Panc1 (cell line): Measurements from ENCODE around the gene KCNIP3. TPM values are rescaled to one million over a fixed set of nuclear protein-coding genes. Genes with fewer than 3 reads are reported as not detected.

ENCODE experiments used
- ATAC-seq: fragments of 200-7000 bp; cut with Tn5 transposase; 2 replicates; pipeline ENCODE4 v1.9.1; 2020; ENCODE audit warnings: mild to moderate bottlenecking, moderate library complexity
- BruUV-seq: library from RNA; stranded (reverse); fragments of 400-500 nt; replicated peaks from 2 replicates; lab custom pipeline; 2021; lab: Mats Ljungman, UMichigan
- CTCF ChIA-PET: fragments of 300-600 bp; sonication (Branson Sonifier 250); formaldehyde crosslinking; loops from one replicate; lab custom pipeline; 2022; ENCODE audit warnings: antibody characterized with exemption; lab: Charles Lee
- POLR2A ChIA-PET: fragments of 300-600 bp; sonication (Branson Sonifier 250); formaldehyde crosslinking; loops from one replicate; lab custom pipeline; 2022; ENCODE audit warnings: antibody characterized with exemption; lab: Charles Lee
- DNase-seq: peaks from one replicate; pipeline ENCODE4 v3.0.0-alpha.2; 2010; ENCODE audit warnings: low read depth, low spot score
- H3K27ac ChIP-seq: 2 replicates; pipeline ENCODE4 v1.5.1; 2011; ENCODE audit warnings: mild to moderate bottlenecking, low read length, inconsistent platforms
- H3K27me3 ChIP-seq: fragments of 200-500 bp; sonication (Bioruptor generic); 2 replicates; pipeline ENCODE4 v1.6.0; 2014; ENCODE audit warnings: low read length, inconsistent platforms; ENCODE audit not compliant: control insufficient read depth, insufficient read depth
- H3K36me3 ChIP-seq: fragments of 200-500 bp; sonication (Bioruptor generic); 2 replicates; pipeline ENCODE4 v1.5.1; 2014; ENCODE audit warnings: inconsistent platforms, mild to moderate bottlenecking, low read length, moderate library complexity; ENCODE audit not compliant: control insufficient read depth, insufficient read depth
- H3K4me1 ChIP-seq: 2 replicates; pipeline ENCODE4 v1.5.1; 2011; ENCODE audit warnings: inconsistent platforms, mild to moderate bottlenecking, low read length, moderate library complexity; ENCODE audit not compliant: control insufficient read depth, insufficient read depth
- H3K4me3 ChIP-seq, 2 experiments: 2 replicates each; pipeline ENCODE4 v1.5.1; 2011 to 2012; ENCODE audit warnings: low read depth in 2 of 2, low read length in 2 of 2, mild to moderate bottlenecking in 2 of 2, inconsistent platforms in 1 of 2, moderate library complexity in 1 of 2
- H3K9me3 ChIP-seq: fragments of 200-500 bp; sonication (Bioruptor generic); 2 replicates; pipeline ENCODE4 v1.5.1; 2014; ENCODE audit warnings: low read depth, mild to moderate bottlenecking, inconsistent platforms, low read length, moderate library complexity; ENCODE audit not compliant: control insufficient read depth, insufficient read depth
- POLR2AphosphoS5 ChIP-seq: IDR thresholded peaks from 2 replicates; pipeline ENCODE4 v1.6.1; 2012; ENCODE audit warnings: mild to moderate bottlenecking, low read depth, low read length, moderate library complexity
- SIN3A ChIP-seq: IDR thresholded peaks from 2 replicates; pipeline ENCODE4 v1.6.1; 2012; ENCODE audit warnings: low read depth, mild to moderate bottlenecking, low read length, moderate library complexity, borderline replicate concordance; ENCODE audit not compliant: insufficient read depth
- TCF7L2 ChIP-seq: IDR thresholded peaks from 2 replicates; pipeline ENCODE4 v1.6.1; 2011; ENCODE audit warnings: mild to moderate bottlenecking, low read depth, low read length, inconsistent platforms
- in situ Hi-C: cut with HindIII; loops from 2 replicates; pipeline ENCODE4 v1.10.0; 2016; ENCODE audit warnings: low sequenced_read_pairs, low pct_unique_long_range_greater_than_20kb
- intact Hi-C: fragments of 100-400 bp; cut with micrococcal nuclease; formaldehyde crosslinking; loops from one replicate; pipeline ENCODE4 v1.10.0; 2022; ENCODE audit not compliant: unreplicated experiment
- total RNA-seq: library from RNA; stranded (reverse); gene quantifications from one replicate; pipeline ENCODE4 v1.2.1, GENCODE V29; 2021; ENCODE audit not compliant: unreplicated experiment
- TF ChIP-seq, protein P1 (sequence below), 2 experiments: IDR thresholded peaks; 2 replicates each; pipeline ENCODE4 v1.6.1; 2011 to 2012; ENCODE audit warnings: low read depth in 2 of 2, control low read depth in 1 of 2, low read length in 1 of 2, mild to moderate bottlenecking in 1 of 2, moderate library complexity in 1 of 2; ENCODE audit not compliant: insufficient read depth in 1 of 2
- TF ChIP-seq, protein P2 (sequence below): fragments of 450-650 bp; IDR thresholded peaks from 2 replicates; pipeline ENCODE4 v1.5.1; 2017; ENCODE audit warnings: mild to moderate bottlenecking

The KCNIP3 gene
- total RNA-seq, 1 experiment from 2014 or later, result 17.5 TPM

DNA sequence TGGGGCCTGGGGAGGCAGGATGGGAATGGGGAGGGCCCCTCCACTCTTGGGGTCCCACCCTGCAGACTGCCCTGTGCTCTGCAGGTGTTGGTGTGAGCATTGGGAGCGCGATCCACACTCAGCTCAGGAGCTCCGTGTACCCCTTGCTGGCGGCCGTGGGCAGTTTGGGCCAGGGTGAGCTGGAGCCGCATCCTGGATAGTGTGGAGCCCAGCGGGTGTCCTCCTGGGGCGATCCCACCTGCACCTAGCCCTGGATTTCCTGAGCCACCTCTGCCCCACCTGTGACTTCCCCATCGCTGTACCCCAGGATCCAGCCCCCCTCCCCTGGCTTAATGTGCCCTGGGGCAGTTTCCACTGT lies 20.3 kb upstream of the KCNIP3 start:
- intact Hi-C loops, result no loop called here
- ChIA-PET CTCF (no interaction called here), POLR2A (no interaction called here)
- no peaks in the 10 kb centered on the region for H3K4me1 ChIP-seq
- ATAC-seq (no peak), DNase-seq (no peak)
- H3K36me3 ChIP-seq, result no peaks in the 10 kb centered on the region
- no peaks in the 10 kb centered on the region for H3K9me3 ChIP-seq
- no TSS peak for BruUV-seq
- H3K27me3 ChIP-seq, result no peaks in the 10 kb centered on the region
- in situ Hi-C loops, result no loop called here
- H3K27ac ChIP-seq, result no peak overlapping the region
- TF ChIP-seq POLR2AphosphoS5 (no peak), TCF7L2 (no peak), SIN3A (no peak)
- no peak overlapping the region for H3K4me3 ChIP-seq

DNA sequence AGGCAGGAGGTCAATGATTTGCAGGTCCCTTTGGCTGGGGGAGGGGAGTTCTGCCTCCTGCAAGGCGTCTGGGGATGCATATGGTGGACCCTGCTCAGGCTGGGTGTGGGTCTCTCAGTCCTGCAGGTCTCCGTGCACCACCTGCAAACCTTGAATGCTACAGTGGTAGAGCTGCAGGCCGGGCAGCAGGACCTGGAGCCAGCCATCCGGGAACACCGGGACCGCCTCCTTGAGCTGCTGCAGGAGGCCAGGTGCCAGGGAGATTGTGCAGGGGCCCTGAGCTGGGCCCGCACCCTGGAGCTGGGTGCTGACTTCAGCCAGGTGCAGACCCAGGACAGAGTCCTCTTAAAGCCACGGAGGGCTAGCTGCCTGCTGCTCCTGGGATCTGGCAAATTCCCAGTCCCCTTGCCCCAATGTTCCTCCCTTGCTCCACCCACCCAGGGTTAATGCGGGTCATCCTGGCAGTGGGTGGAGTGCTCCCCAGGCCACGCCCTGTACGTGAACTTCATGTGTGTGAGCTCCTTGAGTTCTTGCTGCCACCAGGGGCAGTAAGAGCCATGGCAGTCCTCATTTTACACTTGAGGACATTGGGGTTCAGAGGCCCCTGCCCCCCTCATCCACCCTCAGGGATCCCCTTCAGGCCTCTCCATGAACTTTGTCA lies 19.8 kb upstream of the KCNIP3 start:
- ATAC-seq (0 out of 2 replicates have a peak, but pooled peaks have one; percentile 42), DNase-seq (no peak)
- TF ChIP-seq TCF7L2 (no peak), SIN3A (no peak), POLR2AphosphoS5 (no peak)
- TF ChIP-seq, protein P1, sequence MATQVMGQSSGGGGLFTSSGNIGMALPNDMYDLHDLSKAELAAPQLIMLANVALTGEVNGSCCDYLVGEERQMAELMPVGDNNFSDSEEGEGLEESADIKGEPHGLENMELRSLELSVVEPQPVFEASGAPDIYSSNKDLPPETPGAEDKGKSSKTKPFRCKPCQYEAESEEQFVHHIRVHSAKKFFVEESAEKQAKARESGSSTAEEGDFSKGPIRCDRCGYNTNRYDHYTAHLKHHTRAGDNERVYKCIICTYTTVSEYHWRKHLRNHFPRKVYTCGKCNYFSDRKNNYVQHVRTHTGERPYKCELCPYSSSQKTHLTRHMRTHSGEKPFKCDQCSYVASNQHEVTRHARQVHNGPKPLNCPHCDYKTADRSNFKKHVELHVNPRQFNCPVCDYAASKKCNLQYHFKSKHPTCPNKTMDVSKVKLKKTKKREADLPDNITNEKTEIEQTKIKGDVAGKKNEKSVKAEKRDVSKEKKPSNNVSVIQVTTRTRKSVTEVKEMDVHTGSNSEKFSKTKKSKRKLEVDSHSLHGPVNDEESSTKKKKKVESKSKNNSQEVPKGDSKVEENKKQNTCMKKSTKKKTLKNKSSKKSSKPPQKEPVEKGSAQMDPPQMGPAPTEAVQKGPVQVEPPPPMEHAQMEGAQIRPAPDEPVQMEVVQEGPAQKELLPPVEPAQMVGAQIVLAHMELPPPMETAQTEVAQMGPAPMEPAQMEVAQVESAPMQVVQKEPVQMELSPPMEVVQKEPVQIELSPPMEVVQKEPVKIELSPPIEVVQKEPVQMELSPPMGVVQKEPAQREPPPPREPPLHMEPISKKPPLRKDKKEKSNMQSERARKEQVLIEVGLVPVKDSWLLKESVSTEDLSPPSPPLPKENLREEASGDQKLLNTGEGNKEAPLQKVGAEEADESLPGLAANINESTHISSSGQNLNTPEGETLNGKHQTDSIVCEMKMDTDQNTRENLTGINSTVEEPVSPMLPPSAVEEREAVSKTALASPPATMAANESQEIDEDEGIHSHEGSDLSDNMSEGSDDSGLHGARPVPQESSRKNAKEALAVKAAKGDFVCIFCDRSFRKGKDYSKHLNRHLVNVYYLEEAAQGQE (IDR thresholded peaks at IDR 0.05; ENCODE audit: insufficient read depth in 1 of 2, low read depth in 2 of 2, low read length in 1 of 2), result no peak
- TF ChIP-seq, protein P2, sequence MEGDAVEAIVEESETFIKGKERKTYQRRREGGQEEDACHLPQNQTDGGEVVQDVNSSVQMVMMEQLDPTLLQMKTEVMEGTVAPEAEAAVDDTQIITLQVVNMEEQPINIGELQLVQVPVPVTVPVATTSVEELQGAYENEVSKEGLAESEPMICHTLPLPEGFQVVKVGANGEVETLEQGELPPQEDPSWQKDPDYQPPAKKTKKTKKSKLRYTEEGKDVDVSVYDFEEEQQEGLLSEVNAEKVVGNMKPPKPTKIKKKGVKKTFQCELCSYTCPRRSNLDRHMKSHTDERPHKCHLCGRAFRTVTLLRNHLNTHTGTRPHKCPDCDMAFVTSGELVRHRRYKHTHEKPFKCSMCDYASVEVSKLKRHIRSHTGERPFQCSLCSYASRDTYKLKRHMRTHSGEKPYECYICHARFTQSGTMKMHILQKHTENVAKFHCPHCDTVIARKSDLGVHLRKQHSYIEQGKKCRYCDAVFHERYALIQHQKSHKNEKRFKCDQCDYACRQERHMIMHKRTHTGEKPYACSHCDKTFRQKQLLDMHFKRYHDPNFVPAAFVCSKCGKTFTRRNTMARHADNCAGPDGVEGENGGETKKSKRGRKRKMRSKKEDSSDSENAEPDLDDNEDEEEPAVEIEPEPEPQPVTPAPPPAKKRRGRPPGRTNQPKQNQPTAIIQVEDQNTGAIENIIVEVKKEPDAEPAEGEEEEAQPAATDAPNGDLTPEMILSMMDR, result no peak
- intact Hi-C loops (no loop called here), in situ Hi-C loops (no loop called here)
- no peaks in the 10 kb centered on the region for H3K27me3 ChIP-seq
- no peaks in the 10 kb centered on the region for H3K9me3 ChIP-seq
- no TSS peak for BruUV-seq
- no peaks in the 10 kb centered on the region for H3K4me1 ChIP-seq
- ChIA-PET CTCF (interaction anchor here (0.9 kb wide), 1 partner anchor 27 kb away, joined by 3 read pairs; no protein-coding TSS in a partner anchor), POLR2A (no interaction called here)
- no peak overlapping the region for H3K4me3 ChIP-seq
- H3K36me3 ChIP-seq, result no peaks in the 10 kb centered on the region
- H3K27ac ChIP-seq, result no peak overlapping the region

DNA sequence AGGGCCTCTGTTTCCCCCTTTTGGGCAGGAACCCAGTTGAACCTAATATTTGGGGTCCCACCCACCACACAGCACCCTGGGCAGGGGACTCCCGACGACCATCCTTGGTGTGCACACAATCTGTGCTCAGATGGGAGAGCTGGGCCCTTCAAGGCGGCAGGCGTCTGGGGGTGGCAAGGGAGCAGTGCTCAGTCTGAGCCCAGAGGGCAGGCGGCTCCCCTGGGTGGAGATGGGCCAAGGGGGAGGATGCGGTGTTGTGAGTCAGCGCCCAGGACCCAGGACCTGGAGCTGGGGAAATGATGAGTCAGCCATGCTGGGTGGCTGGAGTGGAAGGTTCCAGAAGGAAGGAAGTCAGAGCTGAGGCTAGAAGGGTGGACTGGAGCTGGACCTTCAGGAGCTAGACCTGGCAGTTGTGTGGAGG lies 19.1 kb upstream of the KCNIP3 start:
- H3K27ac ChIP-seq, result no peak overlapping the region
- no peak for DNase-seq
- ChIA-PET CTCF (interaction anchor here (0.9 kb wide), 1 partner anchor 28 kb away, joined by 3 read pairs; no protein-coding TSS in a partner anchor), POLR2A (no interaction called here)
- H3K4me3 ChIP-seq, result no peak overlapping the region
- BruUV-seq, result no TSS peak
- H3K9me3 ChIP-seq, result no peaks in the 10 kb centered on the region
- TF ChIP-seq SIN3A (no peak), TCF7L2 (no peak), POLR2AphosphoS5 (no peak)
- TF ChIP-seq, protein P1 (IDR thresholded peaks at IDR 0.05; ENCODE audit: insufficient read depth in 1 of 2, low read depth in 2 of 2, low read length in 1 of 2), result no peak
- TF ChIP-seq, protein P2, result no peak
- in situ Hi-C loops (no loop called here), intact Hi-C loops (no loop called here)
- H3K27me3 ChIP-seq, result no peaks in the 10 kb centered on the region
- H3K4me1 ChIP-seq, result no peaks in the 10 kb centered on the region
- peak; percentile 39; the same call in 1 of the 2 replicates for ATAC-seq
- H3K36me3 ChIP-seq, result no peaks in the 10 kb centered on the region
